GM21423 (cell line): ENCODE data around the gene GRAP.

Experiments used
- ATAC-seq: cut with Tn5 transposase; IDR thresholded peaks from one replicate; pipeline ENCODE4 v1.9.1; 2021; ENCODE audit warnings: mild to moderate bottlenecking, moderate library complexity; ENCODE audit not compliant: unreplicated experiment

Gene GRAP

GRCh38 chr17:19019041-19019941 is 27.5 kb downstream of the GRAP start:
- ATAC-seq: no peak

- no peak for ATAC-seq
Measured at GRCh38 chr17:19018600-19018950, 28.2 kb downstream of the GRAP start.

GRCh38 chr17:19017804-19018599 is 28.8 kb downstream of the GRAP start:
- no peak for ATAC-seq

GRCh38 chr17:19017401-19017800 is 29.4 kb downstream of the GRAP start:
- ATAC-seq: no peak

- ATAC-seq: no peak
Measured at GRCh38 chr17:19016881-19017280, 29.9 kb downstream of the GRAP start.

GRCh38 chr17:19016297-19016696 is 30.5 kb downstream of the GRAP start:
- ATAC-seq: no peak

- ATAC-seq: no peak
Measured at GRCh38 chr17:19015428-19015827, 31.3 kb downstream of the GRAP start.

- no peak for ATAC-seq
Measured at GRCh38 chr17:19014628-19015215, 32.0 kb downstream of the GRAP start.

GRCh38 chr17:19013806-19014627 is 32.7 kb downstream of the GRAP start:
- ATAC-seq: no peak

GRCh38 chr17:19013226-19013625 is 33.5 kb downstream of the GRAP start:
- ATAC-seq: no peak

- no peak for ATAC-seq
Measured at GRCh38 chr17:19012171-19013080, 34.3 kb downstream of the GRAP start.

- no peak for ATAC-seq
Measured at GRCh38 chr17:19011581-19011980, 35.2 kb downstream of the GRAP start.

GRCh38 chr17:19010729-19011505 is 35.8 kb downstream of the GRAP start:
- no peak for ATAC-seq

- ATAC-seq: no peak
Measured at GRCh38 chr17:19009970-19010369, 36.8 kb downstream of the GRAP start.

GRCh38 chr17:19006698-19007097 is 40.1 kb downstream of the GRAP start:
- ATAC-seq: no peak

- no peak for ATAC-seq
Measured at GRCh38 chr17:19005789-19006430, 40.8 kb downstream of the GRAP start.

GRCh38 chr17:19005137-19005773 is 41.5 kb downstream of the GRAP start:
- peak; percentile 5 for ATAC-seq
